ENCODE measurements around the gene CPSF2.

GRCh38 chr14:92093320-92093719, 28.4 kb upstream of the CPSF2 start:
- TF ChIP-seq CTCF (IDR thresholded peaks at IDR 0.05) (no peak), POLR2A (IDR thresholded peaks at IDR 0.05; ENCODE audit: low read depth) (no peak), POLR2AphosphoS5 (IDR thresholded peaks at IDR 0.05) (no peak)

Data from esophagus muscularis mucosa (tissue), 3 donors.